Medulla oblongata (tissue), 1 donor: ENCODE measurements around the gene GABBR1.

Experiments
- DNase-seq: peaks from one replicate; pipeline ENCODE4 v3.0.0-alpha.2; 2015; ENCODE audit errors: extremely low spot score

The GABBR1 gene

GRCh38 chr6:29527564-29527963 lies 105.4 kb downstream of the GABBR1 start:
- no peak for DNase-seq

DNA sequence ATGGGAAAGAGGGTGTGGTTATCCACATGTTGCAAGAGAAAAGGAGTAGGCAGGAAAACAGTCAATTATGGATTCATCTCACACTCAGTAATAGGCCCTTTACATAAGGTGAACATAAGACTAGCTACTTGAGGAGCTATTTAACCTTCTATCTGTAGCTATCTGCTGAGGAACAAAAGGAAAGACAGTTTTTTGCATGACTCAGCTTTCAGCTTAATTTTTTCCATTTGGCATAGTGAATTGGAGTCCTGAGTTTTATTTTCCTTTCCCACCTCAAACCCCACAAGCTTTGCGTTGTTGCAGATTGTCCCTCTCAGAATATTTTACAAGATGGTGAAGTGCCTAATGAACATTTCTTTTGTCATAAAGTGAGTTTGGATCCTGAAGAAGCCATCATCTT lies 105.9 kb downstream of the GABBR1 start:
- DNase-seq: no peak

- no peak for DNase-seq
These were observed 107.7 kb downstream of the GABBR1 start for GRCh38 chr6:29525311-29525639.

DNA sequence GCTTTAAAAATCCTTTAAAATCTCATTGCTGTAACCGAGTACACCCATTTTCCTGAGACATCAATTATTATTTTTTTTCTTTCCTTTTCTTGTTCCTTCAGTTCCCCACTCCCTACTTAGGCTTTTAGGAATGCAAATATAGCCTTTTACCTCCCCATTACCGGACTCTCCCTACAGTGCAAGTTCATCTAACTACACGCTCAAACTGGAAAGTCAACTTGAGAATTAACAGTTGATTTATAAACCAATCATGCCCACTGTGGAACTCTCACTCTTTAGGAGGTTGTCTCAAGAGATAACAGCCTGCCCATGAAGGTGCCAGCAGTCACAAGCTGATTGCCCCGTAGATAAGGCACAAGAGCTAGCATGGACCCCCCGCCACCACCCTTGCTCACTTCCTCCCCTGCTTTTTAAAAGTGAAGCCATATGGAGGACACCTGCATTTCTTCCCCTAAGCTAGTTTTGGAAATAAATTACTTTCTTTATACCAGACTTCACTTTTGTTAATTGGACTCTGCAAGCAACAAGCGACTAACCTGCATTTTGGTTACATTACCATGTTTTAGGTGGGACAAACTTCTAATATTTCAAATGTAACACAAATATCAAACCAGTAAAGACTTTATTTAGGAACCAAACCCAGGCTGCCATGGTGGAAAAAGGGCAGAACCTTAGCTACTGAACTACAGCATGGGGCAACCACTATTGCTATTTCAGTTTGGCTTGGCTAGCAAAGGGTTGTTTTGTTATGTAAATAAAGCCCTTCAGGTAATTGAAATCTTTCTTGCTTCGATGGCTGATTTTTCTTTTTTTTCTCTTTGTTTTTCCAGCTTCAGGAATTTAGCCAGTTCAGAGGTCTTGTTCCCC lies 108.3 kb downstream of the GABBR1 start:
- DNase-seq: no peak

DNA sequence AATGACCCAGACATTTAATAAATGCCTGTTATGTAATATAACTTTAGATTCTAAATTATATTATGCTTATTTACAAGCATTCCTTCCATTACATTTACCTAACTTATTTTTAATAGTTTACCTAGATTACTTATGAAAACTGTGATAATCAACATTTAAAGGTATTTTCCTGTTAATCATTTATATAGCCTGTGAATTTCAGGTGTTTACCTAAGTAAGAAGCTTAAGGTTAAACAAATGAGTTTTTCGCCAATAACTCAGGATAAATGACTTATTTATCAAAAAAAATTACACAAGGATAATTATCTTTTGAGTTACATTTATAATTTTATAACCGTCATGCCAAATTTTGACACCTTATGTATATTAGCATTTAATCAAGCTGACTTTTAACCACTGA lies 108.9 kb downstream of the GABBR1 start:
- DNase-seq: no peak

DNA sequence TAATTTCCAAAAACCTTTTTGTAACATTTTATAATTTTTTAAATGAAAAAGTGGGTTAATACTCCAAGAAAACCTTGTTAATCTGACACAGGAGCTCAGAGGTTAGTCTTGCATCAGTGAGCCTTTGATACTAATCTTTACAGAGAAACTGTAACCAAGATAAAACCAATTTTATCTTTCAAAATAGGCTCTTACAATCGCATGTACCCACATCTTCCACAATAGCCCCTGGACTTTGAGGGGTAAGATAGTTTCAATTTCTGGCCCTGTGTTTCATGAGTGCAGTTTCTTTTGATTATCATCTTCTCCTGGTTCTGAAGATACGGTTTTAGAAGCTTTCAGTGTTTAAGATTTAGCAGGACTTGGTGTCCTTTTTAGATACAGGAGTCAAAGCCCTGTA lies 110.8 kb downstream of the GABBR1 start:
- DNase-seq: no peak

DNA sequence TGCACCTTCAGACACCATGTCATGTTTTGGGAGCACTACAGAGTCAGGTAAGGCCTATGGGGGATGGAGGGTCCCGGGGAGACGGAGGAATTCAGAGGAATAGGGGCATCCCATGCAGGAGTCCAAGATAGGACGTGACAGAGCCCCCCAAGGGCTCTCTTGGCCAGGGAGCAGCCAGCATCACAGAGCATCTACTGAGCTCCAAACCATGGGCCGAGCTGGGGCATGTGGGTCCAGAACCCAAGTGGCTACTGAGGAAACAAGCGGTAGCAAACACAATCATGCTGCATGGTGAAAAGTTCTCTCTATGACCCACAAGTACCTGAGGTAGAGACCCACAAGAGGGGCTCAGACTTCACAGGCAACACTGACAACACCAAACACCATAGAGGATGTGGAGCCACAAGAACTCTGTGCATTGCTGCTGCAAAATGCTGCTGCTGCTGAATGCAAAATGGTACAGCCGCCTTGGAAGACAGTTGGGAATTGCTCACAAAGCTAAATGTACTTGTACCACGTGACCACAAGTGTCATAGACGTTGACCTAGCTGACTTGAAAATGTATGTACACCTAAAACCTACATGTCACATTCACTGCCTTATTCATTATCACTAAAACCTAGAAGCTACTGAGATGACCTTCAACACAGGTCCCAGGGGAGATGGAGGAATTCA lies 111.8 kb downstream of the GABBR1 start:
- no peak for DNase-seq

- no peak for DNase-seq
These were observed 112.8 kb downstream of the GABBR1 start for GRCh38 chr6:29520232-29520631.

- DNase-seq: no peak
These were observed 113.5 kb downstream of the GABBR1 start for GRCh38 chr6:29519291-29520010.

GRCh38 chr6:29517728-29518440 lies 115.1 kb downstream of the GABBR1 start:
- DNase-seq: no peak

DNA sequence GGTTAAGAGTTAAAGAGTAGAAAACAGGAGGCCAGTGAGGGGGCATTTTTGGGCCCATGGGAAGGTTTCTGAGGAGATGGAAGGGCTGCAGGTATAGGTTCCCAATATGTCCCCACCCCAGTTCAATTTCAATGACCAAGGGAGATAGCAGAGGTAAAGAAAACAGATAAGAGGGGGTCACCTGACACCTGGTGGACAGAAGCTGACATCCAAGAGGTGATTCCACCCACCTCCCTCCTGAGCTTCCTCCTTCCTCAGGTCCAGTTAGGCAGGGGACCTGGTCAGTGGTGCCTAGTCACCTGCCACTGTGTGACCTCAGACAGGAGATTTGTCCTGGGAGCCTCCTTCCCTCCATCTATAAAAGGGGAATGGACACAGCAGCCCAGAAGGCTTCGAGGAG lies 115.7 kb downstream of the GABBR1 start:
- DNase-seq: no peak

DNA sequence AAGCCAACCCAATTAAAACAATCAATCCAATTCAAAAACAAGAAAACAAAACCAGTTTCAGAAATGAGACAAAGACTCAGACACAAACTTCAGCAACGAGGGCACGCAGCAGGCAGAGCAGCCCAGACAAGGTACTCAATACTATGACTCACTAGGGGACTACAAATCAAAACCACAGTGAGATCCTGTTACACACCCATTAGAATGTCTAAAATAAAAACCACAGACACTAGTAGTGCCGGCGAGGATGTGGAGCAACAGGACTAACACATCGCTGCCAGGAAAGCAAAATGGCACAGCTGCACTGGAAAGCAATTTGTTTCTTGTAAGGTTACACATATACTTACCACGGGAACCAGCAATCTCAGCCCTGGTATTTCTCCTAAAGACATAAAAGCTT lies 116.9 kb downstream of the GABBR1 start:
- no peak for DNase-seq

DNA sequence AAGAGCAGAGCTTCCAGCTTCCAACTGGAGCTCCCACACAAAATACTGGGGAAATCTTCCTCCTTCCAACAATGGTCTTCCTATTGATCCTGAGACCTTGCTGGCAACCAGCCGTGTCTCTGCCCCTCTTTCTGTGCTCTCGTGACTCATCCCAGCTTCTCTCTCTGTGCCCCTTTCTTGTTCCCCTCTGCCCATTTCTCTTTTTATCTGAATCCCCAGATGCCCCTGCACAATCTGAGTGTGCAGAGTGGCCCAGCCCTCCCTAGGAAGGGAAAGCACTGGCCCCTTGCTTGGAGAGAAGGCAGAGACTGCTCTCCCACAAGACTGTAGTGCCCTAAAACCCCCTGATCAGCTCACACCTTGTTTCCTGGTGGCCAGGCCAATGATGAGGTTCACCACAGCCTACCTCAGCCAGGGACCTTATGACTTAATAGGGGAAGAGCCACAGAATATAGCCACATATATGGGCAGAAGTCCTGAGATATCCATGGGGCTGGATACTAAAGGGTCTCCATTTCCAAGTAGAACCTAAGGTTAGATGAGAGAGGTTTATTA lies 122.2 kb downstream of the GABBR1 start:
- no peak for DNase-seq

DNA sequence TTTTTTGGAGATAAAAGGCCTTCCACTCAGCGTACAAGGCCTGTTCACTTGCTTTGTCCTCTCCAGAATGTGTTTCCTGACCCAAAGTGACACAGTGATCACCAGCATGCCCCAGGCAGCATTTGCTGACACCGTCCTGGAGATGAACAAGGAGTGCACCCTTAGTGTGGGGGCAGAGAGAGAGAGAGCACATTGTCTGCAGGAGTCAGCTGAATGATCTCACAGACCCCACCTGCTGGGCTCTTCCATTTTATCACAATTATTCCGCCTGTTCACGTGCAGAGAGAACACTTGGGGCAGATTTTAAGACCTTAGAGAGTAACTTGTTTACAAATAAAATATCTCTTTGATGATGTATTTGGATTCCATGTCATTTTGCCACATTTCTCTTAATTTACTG lies 122.8 kb downstream of the GABBR1 start:
- DNase-seq: no peak
